ENCODE measurements around the gene MGST1.

The MGST1 gene

DNA sequence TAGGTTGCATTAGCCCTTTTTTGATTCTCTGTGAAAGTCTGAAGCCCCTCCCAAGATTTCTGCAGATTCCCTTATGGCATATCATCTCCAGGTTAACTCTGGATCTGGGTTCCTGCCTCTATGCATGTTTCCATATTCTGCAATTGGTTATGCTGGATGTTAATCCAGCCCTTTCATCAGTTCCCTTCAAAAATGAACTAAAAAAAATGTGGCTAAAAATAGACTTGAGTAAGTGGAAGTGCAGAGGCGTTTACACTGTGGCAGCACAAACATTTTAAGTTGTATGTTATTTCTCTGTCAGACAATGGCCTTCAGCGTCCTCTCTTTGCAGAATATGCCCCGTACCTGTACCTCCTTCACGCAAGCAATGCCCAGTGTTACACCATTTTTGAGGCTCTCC, 11.4 kb downstream of the MGST1 start:
- Histone ChIP-seq H3K9me3 (ENCODE audit: control insufficient read depth, low read length) (no peaks in the 10 kb centered on the region), H2BK120ac (ENCODE audit: low read depth, low read length) (no peak overlapping the region), H3K27me3 (ENCODE audit: control insufficient read depth in 1 of 2, insufficient read depth in 1 of 2, low read length in 2 of 2) (no peaks in the 10 kb centered on the region), H2AK5ac (ENCODE audit: low read length, severe bottlenecking) (no peak overlapping the region), H3K23ac (ENCODE audit: low read length in 2 of 2) (no peak overlapping the region), H2BK15ac (ENCODE audit: low read depth, poor library complexity, severe bottlenecking) (no peak overlapping the region), H3K18ac (ENCODE audit: low read depth in 1 of 2, low read length in 2 of 2) (no peak overlapping the region), H3K79me1 (replicated peaks; ENCODE audit: low read length, poor library complexity, severe bottlenecking) (peaks cover 7% of the 10 kb centered on the region), H4K8ac (ENCODE audit: low read length) (no peak overlapping the region), H4K91ac (ENCODE audit: low read length) (no peak overlapping the region), H3K9ac (ENCODE audit: low read length) (peak overlapping the region; percentile 35), H2AFZ (ENCODE audit: low read depth, low read length) (no peak overlapping the region), H3K4me1 (ENCODE audit: control insufficient read depth, insufficient read depth, low read depth, low read length) (no peaks in the 10 kb centered on the region), H2BK12ac (ENCODE audit: low read length in 2 of 2) (no peak overlapping the region), H3K4ac (ENCODE audit: low read depth in 1 of 2, low read length in 2 of 2) (no peak overlapping the region), H3K4me3 (ENCODE audit: insufficient read depth in 1 of 2, low read depth in 1 of 2, low read length in 2 of 2) (no peak overlapping the region), H3K36me3 (ENCODE audit: control insufficient read depth in 1 of 2, insufficient read depth in 2 of 2, low read depth in 1 of 2, low read length in 2 of 2) (peaks cover 5 to 99% of the 10 kb centered on the region in 2 experiments), H3K14ac (ENCODE audit: low read length in 2 of 2) (no peak overlapping the region), H2BK5ac (ENCODE audit: low read depth, low read length, poor library complexity, severe bottlenecking) (no peak overlapping the region), H3K27ac (ENCODE audit: low read length, poor library complexity, severe bottlenecking) (no peak overlapping the region), H3K4me2 (ENCODE audit: low read length, poor library complexity, severe bottlenecking) (no peak overlapping the region)
- DNase-seq: peak; percentile 26
- WGBS: 66% methylated on average over 4 of the region's 4 CpGs

DNA sequence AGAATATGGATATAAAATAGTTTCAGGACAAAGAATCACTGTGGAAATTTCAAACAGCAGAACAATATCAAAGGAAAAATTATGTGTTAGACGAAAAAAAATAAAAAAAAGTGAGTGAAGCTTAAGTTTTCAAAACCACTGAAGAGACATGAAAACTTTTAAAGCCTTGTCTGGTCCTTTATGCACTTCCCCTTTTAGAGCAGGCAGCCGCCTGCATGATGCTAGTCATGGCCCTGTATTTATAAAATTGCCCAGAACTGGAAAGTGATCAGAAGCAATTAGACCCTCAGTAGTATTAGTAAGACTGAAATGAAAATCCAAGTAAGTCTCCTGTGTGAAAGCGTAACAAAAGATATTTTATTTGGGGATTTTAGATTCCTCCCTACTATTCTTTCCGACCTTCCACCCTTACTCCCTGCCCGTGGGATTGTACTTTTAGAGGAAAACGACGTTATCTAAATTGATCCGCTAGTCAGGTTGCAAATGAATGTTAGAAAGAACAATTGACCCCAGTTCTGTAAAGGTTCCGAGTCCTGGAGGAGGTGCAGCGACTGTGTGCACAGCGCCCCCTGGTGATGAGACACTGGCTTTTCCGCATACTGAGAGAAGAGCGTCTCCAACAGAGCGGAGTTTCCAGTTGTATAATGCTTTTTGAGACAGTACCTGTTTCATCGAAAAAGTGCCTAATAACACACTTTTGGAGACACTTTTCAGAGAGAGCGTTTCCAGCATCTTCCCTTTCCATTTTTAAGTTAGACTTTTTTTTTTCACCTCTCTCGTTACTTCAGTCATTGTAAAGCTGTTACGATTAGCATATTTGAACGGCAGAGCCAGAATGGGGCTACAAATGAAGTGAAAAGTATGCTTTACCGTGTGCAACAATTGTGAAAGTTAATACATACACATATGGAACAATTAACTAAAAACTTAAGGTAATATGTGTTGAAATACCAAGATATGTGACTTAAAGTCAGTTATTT, 12.4 kb downstream of the MGST1 start:
- peaks cover 7% of the 10 kb centered on the region for H3K79me1 ChIP-seq (replicated peaks; ENCODE audit: low read length, poor library complexity, severe bottlenecking)
- H3K4ac ChIP-seq (ENCODE audit: low read depth in 1 of 2, low read length in 2 of 2): no peak overlapping the region
- no peaks in the 10 kb centered on the region for H3K9me3 ChIP-seq (ENCODE audit: control insufficient read depth, low read length)
- peak; percentile 61 for DNase-seq
- no peaks in the 10 kb centered on the region for H3K27me3 ChIP-seq (ENCODE audit: control insufficient read depth in 1 of 2, insufficient read depth in 1 of 2, low read length in 2 of 2)
- H3K27ac ChIP-seq (ENCODE audit: low read length, poor library complexity, severe bottlenecking): no peak overlapping the region
- no peak overlapping the region for H2BK120ac ChIP-seq (ENCODE audit: low read depth, low read length)
- H2BK5ac ChIP-seq (ENCODE audit: low read depth, low read length, poor library complexity, severe bottlenecking): no peak overlapping the region
- no peak overlapping the region for H3K4me3 ChIP-seq (ENCODE audit: insufficient read depth in 1 of 2, low read depth in 1 of 2, low read length in 2 of 2)
- no peak overlapping the region for H4K8ac ChIP-seq (ENCODE audit: low read length)
- peaks cover 5 to 99% of the 10 kb centered on the region in 2 experiments for H3K36me3 ChIP-seq (ENCODE audit: control insufficient read depth in 1 of 2, insufficient read depth in 2 of 2, low read depth in 1 of 2, low read length in 2 of 2)
- H3K4me2 ChIP-seq (ENCODE audit: low read length, poor library complexity, severe bottlenecking): no peak overlapping the region
- no peak overlapping the region for H2AFZ ChIP-seq (ENCODE audit: low read depth, low read length)
- no peak overlapping the region for H4K91ac ChIP-seq (ENCODE audit: low read length)
- H3K4me1 ChIP-seq (ENCODE audit: control insufficient read depth, insufficient read depth, low read depth, low read length): no peaks in the 10 kb centered on the region
- H2AK5ac ChIP-seq (ENCODE audit: low read length, severe bottlenecking): no peak overlapping the region
- no peak overlapping the region for H2BK12ac ChIP-seq (ENCODE audit: low read length in 2 of 2)
- H3K23ac ChIP-seq (ENCODE audit: low read length in 2 of 2): no peak overlapping the region
- no peak overlapping the region for H2BK15ac ChIP-seq (ENCODE audit: low read depth, poor library complexity, severe bottlenecking)
- H3K14ac ChIP-seq (ENCODE audit: low read length in 2 of 2): no peak overlapping the region
- H3K9ac ChIP-seq (ENCODE audit: low read length): peak overlapping the region; percentile 35
- 57% methylated on average over 16 of the region's 20 CpGs for WGBS
- no peak overlapping the region for H3K18ac ChIP-seq (ENCODE audit: low read depth in 1 of 2, low read length in 2 of 2)

DNA sequence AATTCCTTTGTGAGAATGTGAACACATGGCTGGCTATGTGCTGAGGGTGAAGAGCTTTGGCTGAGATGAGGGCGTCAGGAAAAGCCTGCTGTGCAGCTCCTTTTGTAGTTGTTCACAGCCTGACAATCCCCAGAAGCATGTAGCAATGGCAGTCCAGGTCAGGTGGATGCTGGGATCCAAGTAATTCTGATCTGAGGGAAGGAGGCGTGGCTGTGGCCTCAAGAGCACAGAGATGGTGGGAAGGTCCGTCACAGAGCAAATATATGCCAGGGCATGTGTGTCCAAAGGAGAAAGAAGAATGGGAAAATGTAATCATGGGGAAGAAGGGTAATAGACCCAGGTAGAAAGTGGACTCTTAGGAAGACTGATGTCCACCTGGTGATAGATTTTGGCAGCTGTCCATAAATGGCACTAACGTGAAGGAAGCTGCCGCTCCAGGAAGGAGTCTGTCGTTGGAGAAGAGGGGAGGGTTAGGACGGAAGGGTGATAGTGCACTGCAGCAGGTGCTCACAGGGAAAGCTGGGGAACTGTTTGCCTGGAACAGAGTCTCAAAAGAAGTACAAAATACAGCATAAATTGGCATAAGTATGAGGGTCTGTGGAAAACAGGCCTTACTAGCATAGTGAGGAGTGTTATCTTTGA, 13.8 kb downstream of the MGST1 start:
- DNase-seq: no peak
- peak overlapping the region in 1 of 2 experiments; percentile 63 for H2BK12ac ChIP-seq (ENCODE audit: low read length in 2 of 2)
- WGBS: 96% methylated on average over 7 of the region's 7 CpGs
- H2AK5ac ChIP-seq (ENCODE audit: low read length, severe bottlenecking): no peak overlapping the region
- H3K4me2 ChIP-seq (ENCODE audit: low read length, poor library complexity, severe bottlenecking): no peak overlapping the region
- H3K23ac ChIP-seq (ENCODE audit: low read length in 2 of 2): no peak overlapping the region
- no peaks in the 10 kb centered on the region for H3K9me3 ChIP-seq (ENCODE audit: control insufficient read depth, low read length)
- H2BK5ac ChIP-seq (ENCODE audit: low read depth, low read length, poor library complexity, severe bottlenecking): no peak overlapping the region
- H3K14ac ChIP-seq (ENCODE audit: low read length in 2 of 2): no peak overlapping the region
- peaks cover 5 to 99% of the 10 kb centered on the region in 2 experiments for H3K36me3 ChIP-seq (ENCODE audit: control insufficient read depth in 1 of 2, insufficient read depth in 2 of 2, low read depth in 1 of 2, low read length in 2 of 2)
- H3K4me1 ChIP-seq (ENCODE audit: control insufficient read depth, insufficient read depth, low read depth, low read length): no peaks in the 10 kb centered on the region
- H3K79me1 ChIP-seq (replicated peaks; ENCODE audit: low read length, poor library complexity, severe bottlenecking): peaks cover 7% of the 10 kb centered on the region
- no peak overlapping the region for H2BK15ac ChIP-seq (ENCODE audit: low read depth, poor library complexity, severe bottlenecking)
- no peak overlapping the region for H2BK120ac ChIP-seq (ENCODE audit: low read depth, low read length)
- H4K8ac ChIP-seq (ENCODE audit: low read length): no peak overlapping the region
- peak overlapping the region in 1 of 2 experiments; percentile 24 for H3K18ac ChIP-seq (ENCODE audit: low read depth in 1 of 2, low read length in 2 of 2)
- no peaks in the 10 kb centered on the region for H3K27me3 ChIP-seq (ENCODE audit: control insufficient read depth in 1 of 2, insufficient read depth in 1 of 2, low read length in 2 of 2)
- peak overlapping the region; percentile 17 for H3K9ac ChIP-seq (ENCODE audit: low read length)
- no peak overlapping the region for H3K4ac ChIP-seq (ENCODE audit: low read depth in 1 of 2, low read length in 2 of 2)
- no peak overlapping the region for H2AFZ ChIP-seq (ENCODE audit: low read depth, low read length)
- H3K4me3 ChIP-seq (ENCODE audit: insufficient read depth in 1 of 2, low read depth in 1 of 2, low read length in 2 of 2): no peak overlapping the region
- H4K91ac ChIP-seq (ENCODE audit: low read length): no peak overlapping the region
- H3K27ac ChIP-seq (ENCODE audit: low read length, poor library complexity, severe bottlenecking): no peak overlapping the region

DNA sequence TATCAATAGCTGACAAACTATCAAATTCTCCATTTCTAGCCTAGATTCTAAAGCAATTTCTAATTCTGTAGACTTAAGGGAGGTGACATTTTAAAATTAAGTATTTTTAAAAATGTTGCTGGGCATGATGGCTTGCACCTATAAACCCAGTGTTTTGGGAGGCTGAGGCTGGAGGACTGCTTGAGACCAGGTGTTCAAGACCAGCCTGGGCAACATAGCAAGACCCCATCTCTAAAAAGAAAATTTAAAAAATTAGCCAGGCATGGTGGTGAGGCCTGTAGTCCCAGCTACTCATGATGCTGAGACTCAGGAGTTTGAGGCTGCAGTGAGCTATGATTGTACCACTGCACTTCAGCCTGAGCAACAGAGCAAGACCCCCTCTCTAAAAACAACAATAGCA, 15.1 kb downstream of the MGST1 start:
- H2AK5ac ChIP-seq (ENCODE audit: low read length, severe bottlenecking): no peak overlapping the region
- no peak overlapping the region for H3K4ac ChIP-seq (ENCODE audit: low read depth in 1 of 2, low read length in 2 of 2)
- H3K23ac ChIP-seq (ENCODE audit: low read length in 2 of 2): no peak overlapping the region
- H3K14ac ChIP-seq (ENCODE audit: low read length in 2 of 2): no peak overlapping the region
- H2BK5ac ChIP-seq (ENCODE audit: low read depth, low read length, poor library complexity, severe bottlenecking): no peak overlapping the region
- no peak overlapping the region for H2BK120ac ChIP-seq (ENCODE audit: low read depth, low read length)
- H3K4me3 ChIP-seq (ENCODE audit: insufficient read depth in 1 of 2, low read depth in 1 of 2, low read length in 2 of 2): no peak overlapping the region
- H3K79me1 ChIP-seq (replicated peaks; ENCODE audit: low read length, poor library complexity, severe bottlenecking): peaks cover 6% of the 10 kb centered on the region
- no peak overlapping the region for H4K8ac ChIP-seq (ENCODE audit: low read length)
- H3K36me3 ChIP-seq (ENCODE audit: control insufficient read depth in 1 of 2, insufficient read depth in 2 of 2, low read depth in 1 of 2, low read length in 2 of 2): peaks cover 5 to 99% of the 10 kb centered on the region in 2 experiments
- H3K27me3 ChIP-seq (ENCODE audit: control insufficient read depth in 1 of 2, insufficient read depth in 1 of 2, low read length in 2 of 2): no peaks in the 10 kb centered on the region
- H3K27ac ChIP-seq (ENCODE audit: low read length, poor library complexity, severe bottlenecking): no peak overlapping the region
- DNase-seq: no peak
- H2AFZ ChIP-seq (ENCODE audit: low read depth, low read length): no peak overlapping the region
- H3K9me3 ChIP-seq (ENCODE audit: control insufficient read depth, low read length): no peaks in the 10 kb centered on the region
- H3K4me2 ChIP-seq (ENCODE audit: low read length, poor library complexity, severe bottlenecking): no peak overlapping the region
- H2BK12ac ChIP-seq (ENCODE audit: low read length in 2 of 2): no peak overlapping the region
- H4K91ac ChIP-seq (ENCODE audit: low read length): no peak overlapping the region
- no peak overlapping the region for H2BK15ac ChIP-seq (ENCODE audit: low read depth, poor library complexity, severe bottlenecking)
- no peak overlapping the region for H3K9ac ChIP-seq (ENCODE audit: low read length)
- H3K4me1 ChIP-seq (ENCODE audit: control insufficient read depth, insufficient read depth, low read depth, low read length): no peaks in the 10 kb centered on the region
- no peak overlapping the region for H3K18ac ChIP-seq (ENCODE audit: low read depth in 1 of 2, low read length in 2 of 2)

Data from mesenchymal stem cell (in vitro differentiated cells and primary cell).